Lower leg skin (tissue), 3 donors: ENCODE data around the gene UNC5C.

Source experiments
- POLR2A ChIP-seq, 2 donors: fragments of 450-650 bp; IDR thresholded peaks; one replicate each; pipeline ENCODE4 v1.6.1; 2016 to 2017; ENCODE audit warnings: antibody characterized with exemption in 2 of 2, mild to moderate bottlenecking in 1 of 2, moderate library complexity in 1 of 2
- TF ChIP-seq, protein P1 (sequence below), 3 donors: fragments of 450-650 bp; IDR thresholded peaks; one replicate each; pipeline ENCODE4 v1.5.1; 2016; ENCODE audit warnings: antibody characterized with exemption in 3 of 3, mild to moderate bottlenecking in 3 of 3, moderate library complexity in 2 of 3

DNA sequence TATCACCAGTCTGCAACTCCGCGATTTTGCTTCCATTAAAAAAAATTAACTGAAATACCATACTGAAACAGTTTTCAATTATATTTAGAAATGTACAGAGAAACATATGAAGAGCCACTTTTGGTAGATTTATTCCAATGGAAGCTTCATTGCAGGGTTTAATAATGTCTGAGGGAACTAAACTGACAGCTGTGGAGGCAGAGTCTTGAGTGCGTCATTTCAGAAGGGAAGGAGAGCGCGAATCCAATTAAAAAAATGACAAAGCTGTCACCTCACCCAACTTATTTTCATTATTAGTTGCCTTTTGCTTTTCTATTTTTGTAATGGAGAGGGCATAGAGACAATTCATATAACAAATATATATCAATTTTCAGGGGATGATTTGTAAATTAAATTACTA is 104.0 kb downstream of the UNC5C start:
- TF ChIP-seq, protein P1, sequence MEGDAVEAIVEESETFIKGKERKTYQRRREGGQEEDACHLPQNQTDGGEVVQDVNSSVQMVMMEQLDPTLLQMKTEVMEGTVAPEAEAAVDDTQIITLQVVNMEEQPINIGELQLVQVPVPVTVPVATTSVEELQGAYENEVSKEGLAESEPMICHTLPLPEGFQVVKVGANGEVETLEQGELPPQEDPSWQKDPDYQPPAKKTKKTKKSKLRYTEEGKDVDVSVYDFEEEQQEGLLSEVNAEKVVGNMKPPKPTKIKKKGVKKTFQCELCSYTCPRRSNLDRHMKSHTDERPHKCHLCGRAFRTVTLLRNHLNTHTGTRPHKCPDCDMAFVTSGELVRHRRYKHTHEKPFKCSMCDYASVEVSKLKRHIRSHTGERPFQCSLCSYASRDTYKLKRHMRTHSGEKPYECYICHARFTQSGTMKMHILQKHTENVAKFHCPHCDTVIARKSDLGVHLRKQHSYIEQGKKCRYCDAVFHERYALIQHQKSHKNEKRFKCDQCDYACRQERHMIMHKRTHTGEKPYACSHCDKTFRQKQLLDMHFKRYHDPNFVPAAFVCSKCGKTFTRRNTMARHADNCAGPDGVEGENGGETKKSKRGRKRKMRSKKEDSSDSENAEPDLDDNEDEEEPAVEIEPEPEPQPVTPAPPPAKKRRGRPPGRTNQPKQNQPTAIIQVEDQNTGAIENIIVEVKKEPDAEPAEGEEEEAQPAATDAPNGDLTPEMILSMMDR (IDR thresholded peaks at IDR 0.05) = no peak
- no peak for TF ChIP-seq POLR2A (IDR thresholded peaks at IDR 0.05)
